ENCODE measurements around the gene TM9SF4.
A peak's percentile ranks its signal among the peaks of the same experiment; 100 is the strongest.

TM9SF4 gene

GRCh38 chr20:32204205-32205109, 94.9 kb downstream of the TM9SF4 start:
- H3K9me3 ChIP-seq (ENCODE audit: control insufficient read depth in 2 of 2, low read length in 2 of 2): no peaks in the 10 kb centered on the region
- H3K9ac ChIP-seq (ENCODE audit: low read depth in 1 of 2, low read length in 2 of 2): peak overlapping the region; percentile 99
- H3K36me3 ChIP-seq (ENCODE audit: control insufficient read depth in 2 of 2, insufficient read depth in 2 of 2, low read length in 2 of 2): peaks cover 15 to 28% of the 10 kb centered on the region in 2 donors
- peaks cover 50 to 51% of the 10 kb centered on the region in 2 donors for H3K4me1 ChIP-seq (ENCODE audit: control insufficient read depth in 2 of 2, insufficient read depth in 2 of 2, low read length in 2 of 2)
- H3K27ac ChIP-seq (ENCODE audit: low read depth in 2 of 2, low read length in 2 of 2): peak overlapping the region; percentile 81 to 82
- peak overlapping the region; percentile 41 to 93 for H3K4me3 ChIP-seq (ENCODE audit: low read length in 2 of 2)
- no peaks in the 10 kb centered on the region for H3K27me3 ChIP-seq (ENCODE audit: control insufficient read depth in 2 of 2, insufficient read depth in 2 of 2, low read length in 2 of 2)

- peak overlapping the region; percentile 99 for H3K9ac ChIP-seq (ENCODE audit: low read depth in 1 of 2, low read length in 2 of 2)
- H3K27ac ChIP-seq (ENCODE audit: low read depth in 2 of 2, low read length in 2 of 2): peak overlapping the region; percentile 81 to 82
- H3K4me1 ChIP-seq (ENCODE audit: control insufficient read depth in 2 of 2, insufficient read depth in 2 of 2, low read length in 2 of 2): peaks cover 55 to 56% of the 10 kb centered on the region in 2 donors
- H3K9me3 ChIP-seq (ENCODE audit: control insufficient read depth in 2 of 2, low read length in 2 of 2): no peaks in the 10 kb centered on the region
- H3K27me3 ChIP-seq (ENCODE audit: control insufficient read depth in 2 of 2, insufficient read depth in 2 of 2, low read length in 2 of 2): no peaks in the 10 kb centered on the region
- H3K4me3 ChIP-seq (ENCODE audit: low read length in 2 of 2): peak overlapping the region; percentile 41 to 93
- peaks cover 11 to 30% of the 10 kb centered on the region in 2 donors for H3K36me3 ChIP-seq (ENCODE audit: control insufficient read depth in 2 of 2, insufficient read depth in 2 of 2, low read length in 2 of 2)
These were observed 95.8 kb downstream of the TM9SF4 start for GRCh38 chr20:32205110-32205842.

- Histone ChIP-seq H3K27ac (ENCODE audit: low read depth in 2 of 2, low read length in 2 of 2) (peak overlapping the region; percentile 81 to 82), H3K4me1 (ENCODE audit: control insufficient read depth in 2 of 2, insufficient read depth in 2 of 2, low read length in 2 of 2) (peaks cover 56% of the 10 kb centered on the region in 2 donors), H3K4me3 (ENCODE audit: low read length in 2 of 2) (peak overlapping the region; percentile 92 to 93), H3K9me3 (ENCODE audit: control insufficient read depth in 2 of 2, low read length in 2 of 2) (no peaks in the 10 kb centered on the region), H3K9ac (ENCODE audit: low read depth in 1 of 2, low read length in 2 of 2) (peak overlapping the region; percentile 99), H3K27me3 (ENCODE audit: control insufficient read depth in 2 of 2, insufficient read depth in 2 of 2, low read length in 2 of 2) (no peaks in the 10 kb centered on the region), H3K36me3 (ENCODE audit: control insufficient read depth in 2 of 2, insufficient read depth in 2 of 2, low read length in 2 of 2) (peaks cover 6 to 33% of the 10 kb centered on the region in 2 donors)
These were observed 96.6 kb downstream of the TM9SF4 start for GRCh38 chr20:32205843-32206759.

GRCh38 chr20:32206760-32207625, 97.5 kb downstream of the TM9SF4 start:
- Histone ChIP-seq H3K9me3 (ENCODE audit: control insufficient read depth in 2 of 2, low read length in 2 of 2) (no peaks in the 10 kb centered on the region), H3K9ac (ENCODE audit: low read depth in 1 of 2, low read length in 2 of 2) (peak overlapping the region; percentile 99), H3K4me1 (ENCODE audit: control insufficient read depth in 2 of 2, insufficient read depth in 2 of 2, low read length in 2 of 2) (peaks cover 56% of the 10 kb centered on the region in 2 donors), H3K4me3 (ENCODE audit: low read length in 2 of 2) (peak overlapping the region; percentile 92 to 93), H3K27me3 (ENCODE audit: control insufficient read depth in 2 of 2, insufficient read depth in 2 of 2, low read length in 2 of 2) (no peaks in the 10 kb centered on the region), H3K27ac (ENCODE audit: low read depth in 2 of 2, low read length in 2 of 2) (peak overlapping the region; percentile 81 to 82), H3K36me3 (ENCODE audit: control insufficient read depth in 2 of 2, insufficient read depth in 2 of 2, low read length in 2 of 2) (peaks cover 6 to 34% of the 10 kb centered on the region in 2 donors)

- peaks cover 56% of the 10 kb centered on the region in 2 donors for H3K4me1 ChIP-seq (ENCODE audit: control insufficient read depth in 2 of 2, insufficient read depth in 2 of 2, low read length in 2 of 2)
- H3K9me3 ChIP-seq (ENCODE audit: control insufficient read depth in 2 of 2, low read length in 2 of 2): no peaks in the 10 kb centered on the region
- H3K27ac ChIP-seq (ENCODE audit: low read depth in 2 of 2, low read length in 2 of 2): peak within 1 kb of the TSS; percentile 81 to 83
- peaks cover 10 to 35% of the 10 kb centered on the region in 2 donors for H3K36me3 ChIP-seq (ENCODE audit: control insufficient read depth in 2 of 2, insufficient read depth in 2 of 2, low read length in 2 of 2)
- H3K27me3 ChIP-seq (ENCODE audit: control insufficient read depth in 2 of 2, insufficient read depth in 2 of 2, low read length in 2 of 2): no peaks in the 10 kb centered on the region
- H3K4me3 ChIP-seq (ENCODE audit: low read length in 2 of 2): peak within 1 kb of the TSS; percentile 92 to 99
- peak within 1 kb of the TSS; percentile 99 for H3K9ac ChIP-seq (ENCODE audit: low read depth in 1 of 2, low read length in 2 of 2)
These were observed 98.3 kb downstream of the TM9SF4 start, which contains the start of the genes PLAGL2 and POFUT1 for GRCh38 chr20:32207626-32208498. PLAGL2 (minus strand) TSS chr20:32207743; CDS start chr20:32202178, 5,565 bp downstream. POFUT1 (plus strand) TSS chr20:32207880; CDS start chr20:32207942, 62 bp downstream.

GRCh38 chr20:32208499-32209154, 99.1 kb downstream of the TM9SF4 start:
- Histone ChIP-seq H3K36me3 (ENCODE audit: control insufficient read depth in 2 of 2, insufficient read depth in 2 of 2, low read length in 2 of 2) (peaks cover 10 to 30% of the 10 kb centered on the region in 2 donors), H3K9ac (ENCODE audit: low read depth in 1 of 2, low read length in 2 of 2) (peak overlapping the region; percentile 96 to 99), H3K27me3 (ENCODE audit: control insufficient read depth in 2 of 2, insufficient read depth in 2 of 2, low read length in 2 of 2) (no peaks in the 10 kb centered on the region), H3K9me3 (ENCODE audit: control insufficient read depth in 2 of 2, low read length in 2 of 2) (no peaks in the 10 kb centered on the region), H3K27ac (ENCODE audit: low read depth in 2 of 2, low read length in 2 of 2) (peak overlapping the region in 1 of 2 donors; percentile 58), H3K4me3 (ENCODE audit: low read length in 2 of 2) (peak overlapping the region; percentile 92 to 99), H3K4me1 (ENCODE audit: control insufficient read depth in 2 of 2, insufficient read depth in 2 of 2, low read length in 2 of 2) (peaks cover 50% of the 10 kb centered on the region in 2 donors)

- Histone ChIP-seq H3K9ac (ENCODE audit: low read depth in 1 of 2, low read length in 2 of 2) (peak overlapping the region in 1 of 2 donors; percentile 32), H3K4me3 (ENCODE audit: low read length in 2 of 2) (no peak overlapping the region), H3K4me1 (ENCODE audit: control insufficient read depth in 2 of 2, insufficient read depth in 2 of 2, low read length in 2 of 2) (peaks cover 36% of the 10 kb centered on the region in 2 donors), H3K27ac (ENCODE audit: low read depth in 2 of 2, low read length in 2 of 2) (no peak overlapping the region), H3K9me3 (ENCODE audit: control insufficient read depth in 2 of 2, low read length in 2 of 2) (no peaks in the 10 kb centered on the region), H3K36me3 (ENCODE audit: control insufficient read depth in 2 of 2, insufficient read depth in 2 of 2, low read length in 2 of 2) (peaks cover 10 to 28% of the 10 kb centered on the region in 2 donors), H3K27me3 (ENCODE audit: control insufficient read depth in 2 of 2, insufficient read depth in 2 of 2, low read length in 2 of 2) (no peaks in the 10 kb centered on the region)
These were observed 100.5 kb downstream of the TM9SF4 start for GRCh38 chr20:32209850-32210605.
